PFSK-1 (cell line): Measurements from ENCODE around the gene CDC42EP3.

Experiments used
- FOXP2 ChIP-seq: optimal IDR thresholded peaks from 2 replicates; pipeline ENCODE3; 2011; ENCODE audit warnings: borderline replicate concordance, control low read depth, inconsistent platforms; ENCODE audit not compliant: insufficient read depth; ENCODE audit errors: extremely low read length, extremely low read depth
- POLR2AphosphoS5 ChIP-seq: IDR thresholded peaks from 2 replicates; pipeline ENCODE4 v1.6.1; 2012; ENCODE audit warnings: low read depth, mild to moderate bottlenecking, control low read depth, low read length, moderate library complexity
- SIN3A ChIP-seq: IDR thresholded peaks from 2 replicates; pipeline ENCODE4 v1.6.1; 2012; ENCODE audit warnings: mild to moderate bottlenecking, low read length, moderate library complexity, borderline replicate concordance; ENCODE audit not compliant: insufficient read depth
- TAF1 ChIP-seq: IDR thresholded peaks from 2 replicates; pipeline ENCODE4 v1.6.1; 2012; ENCODE audit warnings: low read length, control low read depth, borderline replicate concordance; ENCODE audit not compliant: insufficient read depth
- TF ChIP-seq, protein P1 (sequence below), 2 experiments: IDR thresholded peaks; 2 replicates each; pipeline versions ENCODE4 v1.6.1 to v1.8.0; 2011 to 2012; ENCODE audit warnings: low read depth in 2 of 2, low read length in 2 of 2, control low read depth in 1 of 2, inconsistent platforms in 1 of 2, mild to moderate bottlenecking in 1 of 2, moderate library complexity in 1 of 2; ENCODE audit not compliant: insufficient read depth in 1 of 2

DNA sequence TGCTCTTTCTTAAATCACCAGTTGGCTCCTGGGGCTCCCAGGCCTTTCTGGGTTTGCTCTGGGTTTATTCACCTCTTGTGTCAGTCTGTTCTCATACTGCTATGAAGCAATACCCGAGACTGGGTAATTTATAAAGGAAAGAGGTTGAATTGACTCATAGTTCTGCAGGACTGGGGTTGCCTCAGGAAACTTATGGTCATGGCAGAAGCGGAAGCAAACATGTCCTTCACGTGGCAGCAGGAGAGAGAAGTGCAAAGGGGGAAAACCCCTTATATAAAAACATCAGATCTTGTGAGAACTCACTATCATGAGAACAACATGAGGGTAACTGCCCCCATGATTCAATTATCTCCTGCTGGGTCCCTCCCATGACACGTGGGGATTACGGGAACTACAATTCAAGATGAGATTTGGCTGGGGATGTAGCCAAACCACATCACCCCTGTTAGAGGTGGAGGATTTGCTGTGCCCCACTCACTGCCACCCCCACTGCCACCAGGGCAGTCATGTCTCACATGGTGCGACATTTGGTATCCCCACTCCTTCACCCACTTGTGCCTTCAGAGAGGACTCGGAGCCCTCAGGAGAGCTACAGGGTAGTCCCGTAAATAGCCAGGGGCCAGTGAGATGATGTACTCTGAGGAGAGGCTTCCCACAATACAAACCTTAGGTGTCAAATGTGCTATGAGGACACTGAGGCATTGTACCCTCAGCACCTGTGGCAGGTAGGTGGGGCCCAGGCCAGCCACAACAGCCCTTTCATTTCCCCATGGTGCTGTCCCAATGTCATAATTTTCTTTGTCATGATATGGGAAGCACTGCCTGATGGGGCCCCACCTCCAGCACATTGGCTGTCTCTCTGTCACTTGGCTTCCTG lies 35.7 kb downstream of the CDC42EP3 start:
- no peak for TF ChIP-seq TAF1
- TF ChIP-seq FOXP2 = no peak
- TF ChIP-seq, protein P1, sequence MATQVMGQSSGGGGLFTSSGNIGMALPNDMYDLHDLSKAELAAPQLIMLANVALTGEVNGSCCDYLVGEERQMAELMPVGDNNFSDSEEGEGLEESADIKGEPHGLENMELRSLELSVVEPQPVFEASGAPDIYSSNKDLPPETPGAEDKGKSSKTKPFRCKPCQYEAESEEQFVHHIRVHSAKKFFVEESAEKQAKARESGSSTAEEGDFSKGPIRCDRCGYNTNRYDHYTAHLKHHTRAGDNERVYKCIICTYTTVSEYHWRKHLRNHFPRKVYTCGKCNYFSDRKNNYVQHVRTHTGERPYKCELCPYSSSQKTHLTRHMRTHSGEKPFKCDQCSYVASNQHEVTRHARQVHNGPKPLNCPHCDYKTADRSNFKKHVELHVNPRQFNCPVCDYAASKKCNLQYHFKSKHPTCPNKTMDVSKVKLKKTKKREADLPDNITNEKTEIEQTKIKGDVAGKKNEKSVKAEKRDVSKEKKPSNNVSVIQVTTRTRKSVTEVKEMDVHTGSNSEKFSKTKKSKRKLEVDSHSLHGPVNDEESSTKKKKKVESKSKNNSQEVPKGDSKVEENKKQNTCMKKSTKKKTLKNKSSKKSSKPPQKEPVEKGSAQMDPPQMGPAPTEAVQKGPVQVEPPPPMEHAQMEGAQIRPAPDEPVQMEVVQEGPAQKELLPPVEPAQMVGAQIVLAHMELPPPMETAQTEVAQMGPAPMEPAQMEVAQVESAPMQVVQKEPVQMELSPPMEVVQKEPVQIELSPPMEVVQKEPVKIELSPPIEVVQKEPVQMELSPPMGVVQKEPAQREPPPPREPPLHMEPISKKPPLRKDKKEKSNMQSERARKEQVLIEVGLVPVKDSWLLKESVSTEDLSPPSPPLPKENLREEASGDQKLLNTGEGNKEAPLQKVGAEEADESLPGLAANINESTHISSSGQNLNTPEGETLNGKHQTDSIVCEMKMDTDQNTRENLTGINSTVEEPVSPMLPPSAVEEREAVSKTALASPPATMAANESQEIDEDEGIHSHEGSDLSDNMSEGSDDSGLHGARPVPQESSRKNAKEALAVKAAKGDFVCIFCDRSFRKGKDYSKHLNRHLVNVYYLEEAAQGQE (IDR thresholded peaks at IDR 0.05; ENCODE audit: insufficient read depth in 1 of 2, low read depth in 2 of 2, low read length in 2 of 2) = no peak
- TF ChIP-seq POLR2AphosphoS5 = no peak
- no peak for TF ChIP-seq SIN3A
